Stimulated activated CD4-positive, alpha-beta T cell treated with anti-CD3 and anti-CD28 coated beads, Interleukin-12 subunit alpha, Interleukin-12 subunit beta, amount 100 ng/mL, for 48 hours (primary cell): Measurements from ENCODE around the gene SPP2.
A peak's percentile ranks its signal among the peaks of the same experiment; 100 is the strongest.

Experiments used
- DNase-seq, 3 donors: peaks; one replicate each; pipeline ENCODE4 v3.0.0-alpha.2; 2020; ENCODE audit warnings: low read depth in 2 of 3, low spot score in 1 of 3

Gene SPP2, protein sequence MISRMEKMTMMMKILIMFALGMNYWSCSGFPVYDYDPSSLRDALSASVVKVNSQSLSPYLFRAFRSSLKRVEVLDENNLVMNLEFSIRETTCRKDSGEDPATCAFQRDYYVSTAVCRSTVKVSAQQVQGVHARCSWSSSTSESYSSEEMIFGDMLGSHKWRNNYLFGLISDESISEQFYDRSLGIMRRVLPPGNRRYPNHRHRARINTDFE

DNA sequence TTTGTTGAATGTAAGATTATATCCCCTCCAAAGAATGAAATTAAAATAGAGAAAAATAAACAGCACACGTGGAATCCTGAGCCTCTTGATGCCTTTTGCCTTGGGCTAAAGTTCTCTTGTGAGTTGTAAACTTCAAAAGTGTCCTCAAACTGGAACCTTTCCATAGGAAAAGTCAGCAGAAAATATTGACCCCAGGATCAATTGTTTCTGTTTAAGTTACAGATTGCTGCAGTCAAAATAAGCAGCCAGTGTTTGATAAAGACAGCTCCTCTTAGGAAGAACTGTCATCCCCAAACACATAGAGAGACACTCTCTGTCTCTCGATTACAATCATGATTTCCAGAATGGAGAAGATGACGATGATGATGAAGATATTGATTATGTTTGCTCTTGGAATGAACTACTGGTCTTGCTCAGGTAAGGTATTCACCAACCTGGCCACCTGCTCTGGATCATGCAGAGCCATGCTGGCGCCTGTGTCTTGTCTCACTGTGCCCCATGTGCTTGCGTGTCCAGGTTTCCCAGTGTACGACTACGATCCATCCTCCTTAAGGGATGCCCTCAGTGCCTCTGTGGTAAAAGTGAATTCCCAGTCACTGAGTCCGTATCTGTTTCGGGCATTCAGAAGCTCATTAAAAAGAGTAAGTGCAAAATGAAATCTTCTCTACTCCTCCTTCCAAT lies at the start of gene SPP2:
Gene SPP2, plus strand, starts transcription at position 248 of the 681 bp plus-strand sequence. Its CDS starts 85 bp downstream, at position 333.
- no peak for DNase-seq

DNA sequence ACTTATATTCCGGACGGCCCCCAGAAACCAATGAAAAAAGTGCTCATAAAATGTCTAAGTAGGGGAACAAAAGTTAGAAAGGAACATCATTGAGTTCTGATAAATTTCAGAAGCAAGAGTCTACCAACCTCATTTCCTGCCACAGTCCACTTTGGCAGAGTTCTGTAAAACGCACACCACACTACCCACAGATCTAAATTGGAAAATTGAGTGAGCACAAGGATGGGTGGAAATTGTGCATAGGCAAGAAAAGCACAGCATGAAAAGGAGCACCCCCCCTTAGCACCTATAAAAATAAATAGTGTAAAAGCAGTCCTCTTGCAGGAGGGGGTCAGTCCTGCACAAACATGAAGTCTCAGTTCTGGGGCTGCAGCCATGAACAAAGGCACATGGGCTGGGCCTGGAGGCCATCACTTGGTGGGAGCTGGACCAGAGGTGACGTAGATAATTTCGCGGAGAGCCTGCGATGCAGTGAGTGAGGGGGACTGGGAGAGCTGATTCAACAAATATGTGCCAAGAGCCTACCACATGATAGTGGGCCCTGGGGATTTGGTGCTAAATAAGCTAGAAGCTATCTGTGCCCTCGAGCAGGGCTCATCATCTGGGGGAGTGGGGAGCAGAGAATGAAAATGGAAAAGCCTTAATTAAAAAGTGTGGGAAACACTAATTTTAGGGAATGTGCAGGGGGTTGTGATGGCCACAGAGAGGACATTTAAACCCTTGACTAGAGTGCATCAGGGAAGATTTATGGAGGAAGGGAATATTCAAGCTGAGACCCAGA lies 48.9 kb upstream of the SPP2 start:
- DNase-seq, result peak in 1 of 3 donors; percentile 19

DNA sequence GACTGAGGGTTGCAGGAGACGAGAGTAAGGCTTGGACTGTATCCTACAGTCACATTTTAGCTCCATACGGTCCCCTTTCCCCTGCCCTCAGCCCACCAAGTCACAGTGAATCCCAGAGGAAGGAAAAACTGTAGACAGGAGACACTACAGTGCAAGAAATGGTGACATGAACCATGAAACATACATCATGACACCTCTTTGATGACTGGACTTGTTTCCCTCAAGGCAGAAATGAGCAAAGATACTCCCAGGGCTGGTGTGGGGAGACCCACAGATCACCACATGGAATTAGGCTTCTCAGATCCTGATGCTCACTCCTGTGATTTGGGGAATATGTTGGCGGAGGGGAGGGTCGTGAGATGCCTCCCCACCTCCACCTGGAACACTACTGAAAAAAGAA lies 48.2 kb upstream of the SPP2 start:
- no peak for DNase-seq

DNA sequence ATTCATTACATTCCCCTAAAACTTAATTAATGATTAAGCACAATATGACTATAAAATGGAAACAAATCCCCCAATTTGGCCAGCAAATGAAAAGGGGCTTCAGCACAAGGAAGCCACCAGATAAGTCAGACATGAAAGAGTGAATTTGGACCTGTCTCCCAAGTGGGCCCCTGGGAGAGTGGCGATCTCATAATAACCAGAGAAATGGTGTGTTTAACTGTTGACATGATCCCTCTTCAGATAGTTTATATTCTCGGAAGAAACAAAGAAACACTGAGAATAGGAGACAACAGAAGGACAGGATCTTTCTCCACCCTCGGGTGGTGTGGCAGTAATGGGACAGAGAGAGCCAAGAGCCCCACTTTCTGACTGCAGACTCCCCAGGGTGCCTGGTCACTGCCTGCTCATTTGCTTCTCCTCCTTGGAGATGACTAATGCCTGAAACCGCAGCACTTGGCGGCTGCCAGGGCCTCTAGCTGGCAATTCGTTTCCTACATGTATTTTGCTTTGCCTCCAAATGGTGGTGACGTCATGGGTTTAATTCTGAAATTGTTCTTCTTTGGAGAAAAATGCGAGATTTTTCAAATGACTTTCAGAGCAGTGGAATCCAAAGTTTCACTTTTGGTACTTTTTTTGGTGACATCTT lies 46.4 kb upstream of the SPP2 start:
- peak in 2 of 3 donors; percentile 27 to 41 for DNase-seq

DNA sequence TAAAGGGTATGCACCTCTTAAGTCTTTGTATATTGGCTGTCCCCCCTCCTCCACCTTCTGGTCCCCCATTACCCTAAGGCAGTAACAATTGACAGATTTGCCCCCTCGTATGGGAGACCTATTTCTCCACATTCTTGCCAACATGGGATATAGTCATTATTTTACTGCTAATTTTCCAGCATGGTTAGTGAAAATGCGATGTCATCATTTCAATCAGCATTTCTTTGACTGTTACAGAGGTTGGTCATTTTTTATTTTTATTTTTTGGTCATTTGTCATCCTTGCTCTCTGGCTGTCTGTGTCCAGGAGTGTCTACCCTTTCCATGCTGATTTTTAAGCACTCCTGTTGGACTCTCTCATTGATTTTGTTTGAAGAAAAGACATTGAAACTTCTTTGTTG lies 45.4 kb upstream of the SPP2 start:
- DNase-seq, result no peak

DNA sequence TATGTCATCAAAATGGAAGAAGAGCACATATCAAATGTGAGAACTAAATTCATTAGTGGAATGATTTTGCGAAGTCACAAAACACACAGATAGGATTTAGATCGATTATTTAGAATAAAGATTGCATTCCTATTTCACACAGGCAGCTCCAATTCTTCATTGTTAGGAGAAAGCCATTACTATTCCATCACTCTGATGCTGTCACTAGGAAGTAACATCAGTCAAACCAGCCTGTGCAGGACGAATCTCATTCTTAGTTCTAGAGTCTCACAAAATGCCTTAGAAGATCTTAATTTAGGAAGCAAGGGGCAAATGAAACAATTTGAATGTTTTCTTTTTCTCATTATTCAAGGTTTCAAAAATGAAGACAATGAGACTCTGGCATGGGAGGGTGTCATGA lies 44.0 kb upstream of the SPP2 start:
- DNase-seq, result no peak

DNA sequence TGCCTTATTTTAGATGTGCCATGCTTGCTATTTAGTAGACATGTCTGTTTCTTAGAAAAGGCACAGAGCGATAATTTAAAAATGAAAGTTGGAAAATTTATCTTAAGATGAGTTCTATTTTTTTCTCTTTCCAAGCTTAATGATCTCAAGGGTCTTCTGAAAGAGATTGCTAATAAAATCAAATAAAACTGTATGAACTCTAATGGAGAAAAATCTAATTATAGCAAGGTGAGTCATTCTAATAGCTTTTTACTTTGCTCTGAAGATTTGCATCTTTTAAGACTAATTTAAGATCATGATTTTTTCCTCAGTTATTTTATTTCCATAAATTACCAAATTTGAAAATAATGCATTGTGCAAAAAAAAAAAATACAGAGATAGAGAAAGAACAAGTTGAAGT lies 36.1 kb upstream of the SPP2 start:
- no peak for DNase-seq

DNA sequence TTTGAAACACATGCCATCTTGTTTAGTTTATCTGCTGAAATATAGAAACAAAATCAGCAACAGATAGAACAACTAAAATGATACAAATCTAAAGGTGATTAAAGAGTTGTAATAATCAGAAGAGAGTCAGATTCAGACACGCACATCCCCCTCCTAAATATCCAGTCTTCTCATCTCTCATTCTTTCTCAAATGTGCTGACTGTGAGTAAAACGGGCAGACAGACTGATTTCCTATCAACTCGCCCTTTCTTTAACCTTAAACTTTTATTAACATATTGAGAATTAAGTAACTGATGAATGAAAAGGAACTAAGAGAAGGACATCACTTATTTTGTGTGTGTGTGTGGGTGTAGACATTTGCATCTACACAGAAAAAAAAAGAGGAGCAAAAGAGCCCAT lies 34.6 kb upstream of the SPP2 start:
- DNase-seq, result no peak

DNA sequence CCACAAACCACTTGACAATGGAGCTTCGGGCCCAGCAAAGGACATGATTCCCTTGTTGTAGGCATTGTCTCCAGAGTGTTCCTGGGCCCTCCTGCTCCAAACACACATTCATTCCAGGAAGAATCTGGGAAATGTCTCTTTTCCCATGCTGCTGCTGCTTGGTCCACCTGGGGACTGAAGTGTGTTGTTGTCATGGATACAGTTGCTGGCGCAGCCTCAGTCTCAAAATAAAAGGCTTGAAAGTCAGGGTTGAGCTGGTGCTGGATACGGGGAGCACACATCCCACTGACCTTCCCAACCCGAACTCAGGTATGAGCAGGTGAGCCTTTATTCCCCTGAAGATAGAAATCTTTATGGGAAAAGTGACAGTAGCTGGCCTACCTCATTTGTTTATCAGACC lies 30.6 kb upstream of the SPP2 start:
- no peak for DNase-seq

DNA sequence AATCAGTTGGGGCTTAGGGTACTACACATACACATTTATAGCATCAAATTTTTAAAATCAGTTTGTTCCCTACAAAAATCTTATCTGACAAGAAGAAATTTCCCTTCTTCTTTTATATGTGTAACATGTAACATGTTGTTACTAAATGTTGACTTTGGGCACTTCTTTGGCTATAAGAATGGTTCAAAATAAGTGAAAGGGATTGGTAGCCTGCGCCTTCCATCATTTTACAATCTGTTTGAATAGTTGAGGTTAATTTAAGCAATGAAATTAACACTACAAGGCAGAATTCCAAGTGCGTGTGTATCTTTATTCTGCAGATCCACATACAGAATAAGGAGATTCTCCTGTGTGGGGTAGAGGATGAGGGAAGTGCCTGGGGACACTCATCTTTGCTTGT lies 30.2 kb upstream of the SPP2 start:
- no peak for DNase-seq

DNA sequence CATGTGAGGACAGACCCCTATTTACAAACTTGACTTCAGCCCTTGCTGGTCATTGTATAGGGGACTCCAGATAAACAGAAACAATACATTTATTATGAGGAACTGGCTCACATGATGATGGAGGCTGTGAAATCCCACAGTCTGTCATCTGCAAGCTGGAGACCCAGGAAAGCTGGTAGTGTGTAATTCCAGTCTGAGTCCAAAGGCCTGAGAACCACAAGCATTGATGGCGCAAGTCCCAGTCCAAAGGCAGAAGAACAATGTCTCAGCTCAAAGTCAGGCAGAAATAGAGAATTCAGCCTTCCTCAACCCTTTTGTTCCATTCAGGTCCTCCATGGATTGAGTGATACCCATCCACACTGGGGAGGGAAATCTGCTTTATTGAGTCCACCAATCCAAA lies 28.1 kb upstream of the SPP2 start:
- DNase-seq, result no peak

DNA sequence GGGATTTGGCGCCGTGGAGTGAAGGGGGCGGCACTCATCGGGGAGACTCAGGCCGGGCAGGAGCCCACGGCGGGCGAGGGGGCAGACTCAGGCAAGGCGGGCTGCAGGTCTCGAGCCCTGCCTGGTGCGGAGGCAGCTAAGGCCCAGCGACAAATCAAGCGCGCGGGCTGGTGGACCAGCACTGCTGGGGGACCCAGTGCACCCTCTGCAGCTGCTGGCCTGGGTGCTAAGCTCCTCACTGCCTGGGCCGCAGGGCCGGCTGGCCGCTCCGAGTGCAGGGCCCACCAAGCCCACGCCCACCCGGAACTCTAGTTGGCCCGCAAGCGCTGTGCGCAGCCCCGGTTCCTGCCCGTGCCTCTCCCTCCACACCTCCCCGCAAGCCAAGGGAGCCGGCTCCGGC lies 26.2 kb upstream of the SPP2 start:
- DNase-seq, result no peak

DNA sequence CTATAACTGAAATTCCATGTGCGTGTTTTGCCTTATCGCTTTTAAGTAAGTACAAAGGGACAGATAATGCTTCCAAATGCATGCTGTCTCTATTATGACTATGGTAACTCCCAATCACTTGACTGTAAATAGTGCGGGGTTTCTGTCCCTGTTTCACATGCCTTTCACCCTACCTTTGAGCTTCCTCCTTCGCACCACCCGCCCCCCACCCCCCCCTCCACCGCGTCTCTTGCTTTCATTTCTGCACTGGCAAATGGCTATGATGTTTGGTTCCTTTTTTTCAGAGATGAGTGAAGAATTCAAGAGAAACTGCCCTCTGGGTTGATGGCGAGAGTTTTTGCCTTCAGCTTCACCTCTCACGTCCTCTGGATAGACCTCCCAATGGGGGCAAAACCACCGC lies 25.0 kb upstream of the SPP2 start:
- no peak for DNase-seq

DNA sequence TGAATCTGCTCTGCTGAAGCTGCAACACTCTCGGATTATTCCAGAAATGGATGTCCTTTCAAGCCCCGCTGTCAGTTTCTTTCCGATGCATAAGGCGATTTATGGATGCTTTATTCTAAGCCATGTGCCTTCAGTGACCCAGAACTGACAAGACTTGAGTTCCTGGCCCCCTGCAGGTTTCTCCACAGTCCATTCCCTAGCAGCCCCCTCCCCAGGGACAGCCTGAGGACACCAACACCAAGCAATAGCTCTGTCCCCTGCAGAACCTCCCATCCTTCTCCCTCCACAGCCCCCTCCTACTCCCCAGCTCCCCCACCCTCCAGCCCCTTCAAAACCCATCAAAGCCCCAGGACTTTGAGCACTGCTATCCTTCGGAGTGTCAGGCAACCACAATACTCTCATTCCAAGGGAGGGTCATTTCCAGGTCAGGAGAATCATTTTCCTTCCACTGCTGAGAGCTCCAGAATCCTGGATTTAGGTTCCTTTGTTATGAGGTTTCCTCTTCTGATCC lies 24.6 kb upstream of the SPP2 start:
- DNase-seq, result no peak

DNA sequence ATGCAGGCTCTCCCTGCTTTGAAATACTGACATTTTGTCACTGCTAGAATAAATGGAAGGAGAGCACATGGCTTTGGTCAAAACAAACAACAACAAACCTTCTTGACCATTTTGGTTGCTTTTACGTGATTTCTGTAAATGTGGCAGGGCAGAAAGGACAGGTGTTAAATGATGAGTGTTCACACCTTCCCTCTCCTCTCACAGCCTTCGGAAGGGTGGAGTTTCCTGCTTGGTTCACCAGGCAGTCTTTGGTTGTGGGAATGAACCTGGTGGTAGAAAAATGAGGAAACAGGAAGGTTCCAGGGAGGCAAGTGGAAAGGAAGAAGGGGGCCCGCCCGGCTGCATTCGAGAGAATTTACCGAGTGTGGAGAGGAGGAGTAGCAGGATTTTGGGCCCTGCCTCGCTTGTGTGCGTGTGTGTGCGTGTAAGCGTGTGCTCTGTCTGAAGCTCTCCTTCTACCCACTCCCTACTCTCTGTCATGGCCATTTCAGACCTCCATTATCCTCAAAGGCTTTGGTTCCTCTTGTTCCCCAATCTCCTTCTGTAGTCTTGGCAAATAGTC lies 23.7 kb upstream of the SPP2 start:
- DNase-seq, result no peak

DNA sequence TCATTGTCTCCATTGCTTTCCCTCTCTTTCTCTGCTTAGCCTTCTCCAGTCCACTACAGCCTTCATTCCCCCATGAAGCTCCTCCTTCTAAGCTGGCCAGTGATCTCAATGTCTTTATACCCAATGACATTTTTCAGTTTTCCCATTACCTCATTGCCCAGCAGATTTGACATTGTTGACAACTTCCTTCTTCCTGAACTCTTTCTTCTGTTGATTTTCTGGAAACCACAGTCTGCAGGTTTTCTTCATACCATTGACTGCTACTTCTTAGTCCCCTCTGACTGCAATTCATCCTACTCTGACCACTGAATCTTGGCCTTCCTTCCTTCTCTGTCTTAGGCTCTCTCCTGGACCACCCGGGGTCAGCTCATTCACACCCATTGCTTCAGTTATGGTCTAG lies 22.9 kb upstream of the SPP2 start:
- no peak for DNase-seq

DNA sequence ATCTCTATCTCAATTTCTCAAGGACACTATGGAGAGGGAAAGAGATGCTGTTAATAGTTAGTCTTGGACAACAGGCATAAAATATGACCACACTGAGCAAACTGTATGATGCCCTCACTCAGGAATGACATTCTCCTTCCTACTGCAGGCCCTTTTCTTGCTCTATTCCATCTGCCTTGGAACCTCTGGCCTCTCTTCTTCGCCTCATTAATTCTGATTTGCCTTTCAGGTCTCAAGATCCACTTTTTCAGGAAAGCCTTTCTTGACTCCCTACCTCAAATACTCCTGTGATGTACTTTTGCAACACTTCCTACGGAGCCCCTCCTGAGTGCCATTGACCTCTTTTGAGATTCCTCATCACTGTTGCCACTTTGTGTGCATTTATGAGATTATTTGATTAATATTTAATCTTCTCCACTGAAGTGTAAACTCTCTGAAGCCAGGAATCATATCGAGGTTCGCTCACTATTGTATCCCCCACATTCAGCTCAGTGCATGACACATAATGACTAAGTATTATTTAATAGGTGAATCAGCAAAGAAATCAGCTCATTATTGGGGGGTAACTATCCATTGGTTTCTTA lies 21.3 kb upstream of the SPP2 start:
- DNase-seq, result no peak

DNA sequence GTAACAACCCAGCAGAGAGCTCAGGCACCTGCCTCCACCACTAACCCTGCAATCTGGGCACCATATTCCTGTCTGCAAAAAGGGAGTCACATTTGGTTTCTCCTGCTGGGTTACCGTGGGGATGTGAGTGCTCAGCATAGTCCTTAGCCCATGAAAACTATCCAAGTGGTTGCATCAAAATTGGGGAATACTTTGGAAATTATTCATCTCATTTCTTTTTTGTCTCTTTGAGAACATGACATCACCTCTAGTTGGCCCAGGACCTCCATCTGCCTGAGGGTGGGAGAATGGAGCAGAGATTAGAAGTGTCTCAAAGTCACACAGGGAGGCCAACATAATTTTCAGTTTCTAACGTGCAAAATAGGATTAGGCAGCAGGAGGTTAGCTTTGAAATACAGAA lies 19.3 kb upstream of the SPP2 start:
- DNase-seq, result no peak

DNA sequence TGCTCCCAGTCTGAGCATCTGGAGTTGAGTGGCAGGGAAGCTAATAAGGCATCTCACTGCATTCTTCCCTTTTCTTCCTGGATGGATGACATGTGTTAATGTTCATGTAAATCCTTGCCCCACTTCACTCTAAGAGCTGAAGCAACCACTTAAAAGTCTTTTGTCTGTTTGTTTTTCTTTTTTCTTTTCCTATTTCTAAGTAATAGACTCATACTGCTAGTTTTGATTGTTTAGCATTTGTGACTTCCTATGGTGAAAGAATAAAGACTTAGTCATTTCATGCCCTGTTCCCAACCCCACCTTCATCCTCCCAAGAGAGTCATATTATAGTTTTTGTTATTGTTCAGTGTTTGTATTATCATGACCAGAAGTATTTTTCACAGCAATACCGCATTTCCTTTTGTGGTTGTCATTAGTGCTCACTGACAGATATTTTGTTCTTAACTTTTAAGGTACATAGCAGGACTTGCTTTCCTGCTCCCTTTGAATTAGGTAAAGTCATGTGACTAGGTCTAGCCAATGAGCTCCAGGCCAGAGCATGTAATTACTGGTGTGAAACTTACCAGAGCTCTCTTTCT lies 18.1 kb upstream of the SPP2 start:
- peak in 1 of 3 donors; percentile 24 for DNase-seq

DNA sequence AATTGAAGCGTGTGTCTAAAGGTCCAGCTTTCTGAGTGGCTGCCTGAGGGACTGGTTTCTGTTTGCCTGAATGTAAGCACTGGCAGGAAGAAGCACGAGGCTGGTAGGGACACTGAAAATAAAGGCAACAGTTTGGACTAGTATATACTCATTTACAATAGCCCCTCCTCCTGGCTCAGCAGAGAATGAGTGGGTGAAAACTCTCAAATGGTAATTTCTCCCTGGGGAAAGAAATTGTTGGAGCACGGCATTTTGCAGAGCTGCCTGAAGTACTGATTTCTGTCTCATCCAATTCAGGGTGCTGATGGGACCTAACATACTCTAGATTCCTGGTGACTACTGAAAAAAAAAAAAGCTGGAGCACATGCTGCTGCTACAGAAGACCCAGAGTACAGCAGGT lies 17.3 kb upstream of the SPP2 start:
- DNase-seq, result no peak

DNA sequence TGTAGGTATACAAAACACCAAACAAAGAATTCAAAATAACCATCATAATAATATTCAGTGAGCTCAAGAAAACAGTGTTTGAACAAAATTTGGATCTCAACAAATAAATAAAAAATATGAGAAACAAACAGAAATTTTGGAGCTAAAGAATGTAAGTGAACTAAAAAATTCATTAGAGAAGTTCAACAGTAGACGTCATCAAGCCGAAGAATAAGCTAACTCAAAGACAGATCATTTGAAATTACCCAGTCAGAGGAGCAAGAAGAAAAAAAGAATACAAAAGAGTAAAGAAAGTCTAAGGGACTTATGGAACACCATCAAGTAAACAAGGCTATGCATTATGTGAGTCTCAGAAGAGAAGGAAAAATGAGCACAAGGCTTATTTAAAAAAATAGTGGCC lies 16.6 kb upstream of the SPP2 start:
- no peak for DNase-seq
